ENCODE data around the gene SMIM20. TPM values are rescaled to one million over a fixed set of nuclear protein-coding genes. Genes with fewer than 3 reads are reported as not detected.

Gene SMIM20
- total and polyA plus RNA-seq, 2 of the 4 experiments (the other 2 are of a cell fraction) = 13.6 to 23.1 TPM

DNA sequence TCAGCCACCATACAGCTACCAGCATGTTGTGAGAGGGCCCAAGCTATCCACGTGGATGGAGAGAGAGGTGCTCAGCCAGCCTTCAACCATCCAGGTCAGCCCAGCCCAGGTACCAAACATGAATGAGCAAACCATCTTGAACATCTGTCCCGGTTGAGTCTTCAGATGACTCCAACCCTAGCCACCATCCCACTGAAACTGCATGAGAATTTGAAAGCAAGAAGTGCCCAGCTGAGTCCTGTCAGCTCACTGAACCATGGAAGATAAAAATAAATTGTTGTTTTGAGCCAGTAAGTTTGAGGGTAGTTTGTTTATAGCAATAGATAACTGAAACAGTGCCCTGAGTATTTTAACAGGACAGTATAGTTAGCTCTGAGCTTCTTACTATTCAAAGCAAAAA lies 43.9 kb upstream of the SMIM20 start:
- Histone ChIP-seq H4K8ac (ENCODE audit: low read depth in 2 of 2, low read length in 2 of 2) (no peak overlapping the region), H2AFZ (replicated peaks; ENCODE audit: low read length, poor library complexity) (no peak overlapping the region), H2BK120ac (ENCODE audit: low read depth, low read length) (no peak overlapping the region), H3K4me3 (ENCODE audit: insufficient read depth, low read depth, low read length) (no peak overlapping the region), H2BK5ac (ENCODE audit: low read depth, low read length, poor library complexity, severe bottlenecking) (no peak overlapping the region), H3K36me3 (ENCODE audit: control insufficient read depth, insufficient read depth, low read length) (no peaks in the 10 kb centered on the region), H2BK15ac (ENCODE audit: low read depth, low read length) (no peak overlapping the region), H3K23ac (ENCODE audit: low read depth, low read length) (no peak overlapping the region; the same call in 1 of the 2 replicates), H3K4ac (ENCODE audit: low read depth, low read length) (no peak overlapping the region), H3K18ac (ENCODE audit: low read depth, low read length) (no peak overlapping the region), H3K56ac (ENCODE audit: extremely low read depth, insufficient read depth, low read length) (no peak overlapping the region), H4K20me1 (ENCODE audit: insufficient read depth, low read length) (no peaks in the 10 kb centered on the region), H3K9me3 (ENCODE audit: control insufficient read depth, insufficient read depth, low read length) (no peaks in the 10 kb centered on the region), H3K27me3 (ENCODE audit: control insufficient read depth, insufficient read depth, low read length) (no peaks in the 10 kb centered on the region), H4K91ac (ENCODE audit: insufficient read depth, low read depth, low read length) (no peak overlapping the region), H2BK20ac (ENCODE audit: low read depth, low read length) (no peak overlapping the region), H3K79me1 (ENCODE audit: low read depth in 1 of 2, low read length in 2 of 2) (no peaks in the 10 kb centered on the region), H3K9me1 (ENCODE audit: insufficient read depth, low read length) (no peaks in the 10 kb centered on the region), H3K4me1 (ENCODE audit: control insufficient read depth, insufficient read depth, low read length) (no peaks in the 10 kb centered on the region), H2AK5ac (ENCODE audit: low read depth, low read length) (no peak overlapping the region), H4K5ac (ENCODE audit: low read depth, low read length) (no peak overlapping the region), H2AK9ac (replicated peaks; ENCODE audit: low read depth, low read length, poor library complexity) (no peak overlapping the region), H3K14ac (replicated peaks; ENCODE audit: low read depth, low read length) (no peak overlapping the region), H3K27ac (ENCODE audit: insufficient read depth, low read length) (no peak overlapping the region), H3K4me2 (ENCODE audit: low read depth, low read length) (no peak overlapping the region), H3K9ac (ENCODE audit: low read depth, low read length) (no peak overlapping the region)
- CTCF ChIA-PET = interaction anchor here (1.2 kb wide), 1 partner anchor 102 kb away, joined by 5 read pairs; no protein-coding TSS in a partner anchor
- BruUV-seq (replicated peaks) = no TSS peak
- DNase-seq (no peak), ATAC-seq (ENCODE audit: low read depth) (no peak)
- in situ Hi-C loops (cut with MboI; ENCODE audit: low sequenced_read_pairs) = no loop called here
- POLR2A ChIA-PET (ENCODE audit: unreplicated experiment) = no interaction called here
- WGBS, 2 experiments (ENCODE audit: extremely low coverage in 2 of 2, insufficient read length in 1 of 2) = no CpG with 5 or more reads among the region's 2 CpGs
- intact Hi-C loops (cut with micrococcal nuclease) = no loop called here
- no peak for TF ChIP-seq MAFK (IDR thresholded peaks at IDR 0.05; ENCODE audit: low read depth, low read length)
- TF ChIP-seq, protein P1, sequence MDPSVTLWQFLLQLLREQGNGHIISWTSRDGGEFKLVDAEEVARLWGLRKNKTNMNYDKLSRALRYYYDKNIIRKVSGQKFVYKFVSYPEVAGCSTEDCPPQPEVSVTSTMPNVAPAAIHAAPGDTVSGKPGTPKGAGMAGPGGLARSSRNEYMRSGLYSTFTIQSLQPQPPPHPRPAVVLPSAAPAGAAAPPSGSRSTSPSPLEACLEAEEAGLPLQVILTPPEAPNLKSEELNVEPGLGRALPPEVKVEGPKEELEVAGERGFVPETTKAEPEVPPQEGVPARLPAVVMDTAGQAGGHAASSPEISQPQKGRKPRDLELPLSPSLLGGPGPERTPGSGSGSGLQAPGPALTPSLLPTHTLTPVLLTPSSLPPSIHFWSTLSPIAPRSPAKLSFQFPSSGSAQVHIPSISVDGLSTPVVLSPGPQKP (IDR thresholded peaks at IDR 0.05; ENCODE audit: borderline replicate concordance, low read depth, low read length) = no peak
- TF ChIP-seq FOS (IDR thresholded peaks at IDR 0.05; ENCODE audit: low read depth, low read length) = no peak
- no peak for TF ChIP-seq RCOR1 (IDR thresholded peaks at IDR 0.05; ENCODE audit: insufficient replicate concordance, low read length)
- TF ChIP-seq MAZ (IDR thresholded peaks at IDR 0.05; ENCODE audit: borderline replicate concordance, low read depth, low read length) = no peak
- TF ChIP-seq POLR2A (IDR thresholded peaks at IDR 0.05; ENCODE audit: low read depth, low read length) = no peak
- no peak for TF ChIP-seq CEBPB (IDR thresholded peaks at IDR 0.05; ENCODE audit: low read depth, low read length)
- TF ChIP-seq RFX5 (IDR thresholded peaks at IDR 0.05; ENCODE audit: low read depth, low read length) = no peak
- TF ChIP-seq CHD1 (IDR thresholded peaks at IDR 0.05; ENCODE audit: low read depth, low read length) = no peak
- no peak for TF ChIP-seq NFE2L2 (IDR thresholded peaks at IDR 0.05; ENCODE audit: low read depth, low read length)
- TF ChIP-seq, protein P2, sequence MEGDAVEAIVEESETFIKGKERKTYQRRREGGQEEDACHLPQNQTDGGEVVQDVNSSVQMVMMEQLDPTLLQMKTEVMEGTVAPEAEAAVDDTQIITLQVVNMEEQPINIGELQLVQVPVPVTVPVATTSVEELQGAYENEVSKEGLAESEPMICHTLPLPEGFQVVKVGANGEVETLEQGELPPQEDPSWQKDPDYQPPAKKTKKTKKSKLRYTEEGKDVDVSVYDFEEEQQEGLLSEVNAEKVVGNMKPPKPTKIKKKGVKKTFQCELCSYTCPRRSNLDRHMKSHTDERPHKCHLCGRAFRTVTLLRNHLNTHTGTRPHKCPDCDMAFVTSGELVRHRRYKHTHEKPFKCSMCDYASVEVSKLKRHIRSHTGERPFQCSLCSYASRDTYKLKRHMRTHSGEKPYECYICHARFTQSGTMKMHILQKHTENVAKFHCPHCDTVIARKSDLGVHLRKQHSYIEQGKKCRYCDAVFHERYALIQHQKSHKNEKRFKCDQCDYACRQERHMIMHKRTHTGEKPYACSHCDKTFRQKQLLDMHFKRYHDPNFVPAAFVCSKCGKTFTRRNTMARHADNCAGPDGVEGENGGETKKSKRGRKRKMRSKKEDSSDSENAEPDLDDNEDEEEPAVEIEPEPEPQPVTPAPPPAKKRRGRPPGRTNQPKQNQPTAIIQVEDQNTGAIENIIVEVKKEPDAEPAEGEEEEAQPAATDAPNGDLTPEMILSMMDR (conservative IDR thresholded peaks at IDR 0.05; ENCODE audit: low read depth, low read length) = no peak
- TF ChIP-seq, protein P3, sequence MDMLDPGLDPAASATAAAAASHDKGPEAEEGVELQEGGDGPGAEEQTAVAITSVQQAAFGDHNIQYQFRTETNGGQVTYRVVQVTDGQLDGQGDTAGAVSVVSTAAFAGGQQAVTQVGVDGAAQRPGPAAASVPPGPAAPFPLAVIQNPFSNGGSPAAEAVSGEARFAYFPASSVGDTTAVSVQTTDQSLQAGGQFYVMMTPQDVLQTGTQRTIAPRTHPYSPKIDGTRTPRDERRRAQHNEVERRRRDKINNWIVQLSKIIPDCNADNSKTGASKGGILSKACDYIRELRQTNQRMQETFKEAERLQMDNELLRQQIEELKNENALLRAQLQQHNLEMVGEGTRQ (IDR thresholded peaks at IDR 0.05; ENCODE audit: low read depth, low read length) = no peak
- no peak for TF ChIP-seq RAD21 (IDR thresholded peaks at IDR 0.05; ENCODE audit: low read length)
- dilution Hi-C loops (cut with HindIII; ENCODE audit: low sequenced_read_pairs, unreplicated experiment) = no loop called here

All from IMR-90 (cell line).